Measurements from ENCODE around the gene ACVR2A. TPM values are rescaled to one million over a fixed set of nuclear protein-coding genes. Genes with fewer than 3 reads are reported as not detected.

Gene ACVR2A
- total and polyA plus RNA-seq, 9 of the 15 experiments (the other 6 are each of a cell fraction or from before 2014, with no cell fraction given) = 1.2 to 3.9 (median 2.4) TPM

DNA sequence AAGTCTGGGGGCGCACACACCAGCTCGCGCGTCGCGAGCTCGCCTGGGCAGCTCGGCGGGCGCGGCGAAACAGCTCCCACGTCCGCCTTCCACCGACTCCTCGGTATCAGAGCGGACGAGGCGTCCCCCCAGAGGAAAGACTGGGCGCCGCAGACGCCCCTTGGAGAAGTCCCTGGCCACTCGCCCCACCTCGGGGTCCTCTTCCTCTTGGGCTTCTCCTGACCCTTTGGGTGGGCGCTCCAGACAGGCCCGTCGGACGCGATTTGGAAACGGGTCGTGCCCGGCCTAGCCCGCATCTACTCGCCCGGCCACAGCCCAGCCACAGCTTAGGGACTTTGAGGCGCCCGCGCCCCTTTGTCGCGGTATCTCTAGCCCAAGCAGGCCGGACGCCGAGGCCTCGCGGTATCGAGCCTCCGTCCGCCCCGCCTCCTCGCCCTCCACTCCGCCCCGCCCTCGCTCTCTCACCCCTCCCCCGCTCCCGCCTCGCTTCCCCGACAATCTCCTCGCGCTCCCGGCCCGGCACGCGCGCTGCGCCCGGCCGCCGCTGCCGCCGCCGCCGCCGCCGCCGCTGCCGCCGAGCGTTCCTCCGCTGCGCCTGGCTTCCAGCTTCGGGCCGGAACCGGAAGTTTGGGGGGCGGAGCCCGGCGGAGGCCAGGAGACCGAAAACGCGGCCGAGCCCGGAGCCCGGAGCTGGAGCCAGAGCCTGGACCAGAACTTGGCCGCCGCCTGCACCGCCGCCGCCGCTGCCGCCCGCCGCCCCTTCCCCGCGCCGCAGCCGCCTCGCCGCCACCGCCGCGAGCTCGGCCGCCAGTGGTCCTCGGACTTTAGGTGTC lies 749 bp upstream of the ACVR2A start (continued):
- TF ChIP-seq RB1 (IDR thresholded peaks at IDR 0.05; ENCODE audit: low read depth) (peak; percentile 77), DPF2 (IDR thresholded peaks at IDR 0.05) (no peak), CREB1 (IDR thresholded peaks at IDR 0.05) (0 out of 2 replicates have a peak, but pooled peaks have one; percentile 2), CREB1 (CRISPR knock-in tag; IDR thresholded peaks at IDR 0.05) (no peak), ZNF785 (CRISPR knock-in tag; IDR thresholded peaks at IDR 0.05) (no peak), POU5F1 (IDR thresholded peaks at IDR 0.05; ENCODE audit: borderline replicate concordance, low read depth, low read length, partially characterized antibody) (no peak), ELF4 (CRISPR knock-in tag; IDR thresholded peaks at IDR 0.05) (no peak), PCBP2 (IDR thresholded peaks at IDR 0.05; ENCODE audit: low read depth, low read length, poor library complexity, severe bottlenecking) (no peak), CSDE1 (IDR thresholded peaks at IDR 0.05) (no peak), POLR2A (conservative IDR thresholded peaks at IDR 0.05) (peak; percentile 56; the same call in 1 of the 2 replicates), BACH1 (tag; IDR thresholded peaks at IDR 0.05) (no peak), ZBTB8A (IDR thresholded peaks at IDR 0.05; ENCODE audit: partially characterized antibody) (no peak), ZBTB7A (IDR thresholded peaks at IDR 0.05; ENCODE audit: borderline replicate concordance, control insufficient read depth, low read depth, low read length) (peak; percentile 63; the same call in 1 of the 2 replicates)
- TF ChIP-seq, protein P1, sequence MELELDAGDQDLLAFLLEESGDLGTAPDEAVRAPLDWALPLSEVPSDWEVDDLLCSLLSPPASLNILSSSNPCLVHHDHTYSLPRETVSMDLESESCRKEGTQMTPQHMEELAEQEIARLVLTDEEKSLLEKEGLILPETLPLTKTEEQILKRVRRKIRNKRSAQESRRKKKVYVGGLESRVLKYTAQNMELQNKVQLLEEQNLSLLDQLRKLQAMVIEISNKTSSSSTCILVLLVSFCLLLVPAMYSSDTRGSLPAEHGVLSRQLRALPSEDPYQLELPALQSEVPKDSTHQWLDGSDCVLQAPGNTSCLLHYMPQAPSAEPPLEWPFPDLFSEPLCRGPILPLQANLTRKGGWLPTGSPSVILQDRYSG (tag; conservative IDR thresholded peaks at IDR 0.05; ENCODE audit: low read depth) = no peak
- TF ChIP-seq, protein P2, sequence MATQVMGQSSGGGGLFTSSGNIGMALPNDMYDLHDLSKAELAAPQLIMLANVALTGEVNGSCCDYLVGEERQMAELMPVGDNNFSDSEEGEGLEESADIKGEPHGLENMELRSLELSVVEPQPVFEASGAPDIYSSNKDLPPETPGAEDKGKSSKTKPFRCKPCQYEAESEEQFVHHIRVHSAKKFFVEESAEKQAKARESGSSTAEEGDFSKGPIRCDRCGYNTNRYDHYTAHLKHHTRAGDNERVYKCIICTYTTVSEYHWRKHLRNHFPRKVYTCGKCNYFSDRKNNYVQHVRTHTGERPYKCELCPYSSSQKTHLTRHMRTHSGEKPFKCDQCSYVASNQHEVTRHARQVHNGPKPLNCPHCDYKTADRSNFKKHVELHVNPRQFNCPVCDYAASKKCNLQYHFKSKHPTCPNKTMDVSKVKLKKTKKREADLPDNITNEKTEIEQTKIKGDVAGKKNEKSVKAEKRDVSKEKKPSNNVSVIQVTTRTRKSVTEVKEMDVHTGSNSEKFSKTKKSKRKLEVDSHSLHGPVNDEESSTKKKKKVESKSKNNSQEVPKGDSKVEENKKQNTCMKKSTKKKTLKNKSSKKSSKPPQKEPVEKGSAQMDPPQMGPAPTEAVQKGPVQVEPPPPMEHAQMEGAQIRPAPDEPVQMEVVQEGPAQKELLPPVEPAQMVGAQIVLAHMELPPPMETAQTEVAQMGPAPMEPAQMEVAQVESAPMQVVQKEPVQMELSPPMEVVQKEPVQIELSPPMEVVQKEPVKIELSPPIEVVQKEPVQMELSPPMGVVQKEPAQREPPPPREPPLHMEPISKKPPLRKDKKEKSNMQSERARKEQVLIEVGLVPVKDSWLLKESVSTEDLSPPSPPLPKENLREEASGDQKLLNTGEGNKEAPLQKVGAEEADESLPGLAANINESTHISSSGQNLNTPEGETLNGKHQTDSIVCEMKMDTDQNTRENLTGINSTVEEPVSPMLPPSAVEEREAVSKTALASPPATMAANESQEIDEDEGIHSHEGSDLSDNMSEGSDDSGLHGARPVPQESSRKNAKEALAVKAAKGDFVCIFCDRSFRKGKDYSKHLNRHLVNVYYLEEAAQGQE (IDR thresholded peaks at IDR 0.05; ENCODE audit: borderline replicate concordance) = no peak
- TF ChIP-seq, protein P2 (CRISPR knock-in tag; IDR thresholded peaks at IDR 0.05; ENCODE audit: low read depth) = peak; percentile 67; the same call in 1 of the 2 replicates
- TF ChIP-seq, protein P3, sequence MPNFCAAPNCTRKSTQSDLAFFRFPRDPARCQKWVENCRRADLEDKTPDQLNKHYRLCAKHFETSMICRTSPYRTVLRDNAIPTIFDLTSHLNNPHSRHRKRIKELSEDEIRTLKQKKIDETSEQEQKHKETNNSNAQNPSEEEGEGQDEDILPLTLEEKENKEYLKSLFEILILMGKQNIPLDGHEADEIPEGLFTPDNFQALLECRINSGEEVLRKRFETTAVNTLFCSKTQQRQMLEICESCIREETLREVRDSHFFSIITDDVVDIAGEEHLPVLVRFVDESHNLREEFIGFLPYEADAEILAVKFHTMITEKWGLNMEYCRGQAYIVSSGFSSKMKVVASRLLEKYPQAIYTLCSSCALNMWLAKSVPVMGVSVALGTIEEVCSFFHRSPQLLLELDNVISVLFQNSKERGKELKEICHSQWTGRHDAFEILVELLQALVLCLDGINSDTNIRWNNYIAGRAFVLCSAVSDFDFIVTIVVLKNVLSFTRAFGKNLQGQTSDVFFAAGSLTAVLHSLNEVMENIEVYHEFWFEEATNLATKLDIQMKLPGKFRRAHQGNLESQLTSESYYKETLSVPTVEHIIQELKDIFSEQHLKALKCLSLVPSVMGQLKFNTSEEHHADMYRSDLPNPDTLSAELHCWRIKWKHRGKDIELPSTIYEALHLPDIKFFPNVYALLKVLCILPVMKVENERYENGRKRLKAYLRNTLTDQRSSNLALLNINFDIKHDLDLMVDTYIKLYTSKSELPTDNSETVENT (CRISPR knock-in tag; IDR thresholded peaks at IDR 0.05) = 0 out of 2 replicates have a peak, but pooled peaks have one; percentile 18
